Left hindlimb (tissue), 1 donor: ENCODE data around the gene ZNF562.
A peak's percentile ranks its signal among the peaks of the same experiment; 100 is the strongest.
"Not testable (repeated sequence)": the region's sequence is repeated elsewhere in the genome, so short reads cannot be mapped to it uniquely, and the experiment has no call there.

Experiments
- DNase-seq: peaks from one replicate; pipeline ENCODE4 v3.0.0-alpha.2; 2018

ZNF562 gene

DNA sequence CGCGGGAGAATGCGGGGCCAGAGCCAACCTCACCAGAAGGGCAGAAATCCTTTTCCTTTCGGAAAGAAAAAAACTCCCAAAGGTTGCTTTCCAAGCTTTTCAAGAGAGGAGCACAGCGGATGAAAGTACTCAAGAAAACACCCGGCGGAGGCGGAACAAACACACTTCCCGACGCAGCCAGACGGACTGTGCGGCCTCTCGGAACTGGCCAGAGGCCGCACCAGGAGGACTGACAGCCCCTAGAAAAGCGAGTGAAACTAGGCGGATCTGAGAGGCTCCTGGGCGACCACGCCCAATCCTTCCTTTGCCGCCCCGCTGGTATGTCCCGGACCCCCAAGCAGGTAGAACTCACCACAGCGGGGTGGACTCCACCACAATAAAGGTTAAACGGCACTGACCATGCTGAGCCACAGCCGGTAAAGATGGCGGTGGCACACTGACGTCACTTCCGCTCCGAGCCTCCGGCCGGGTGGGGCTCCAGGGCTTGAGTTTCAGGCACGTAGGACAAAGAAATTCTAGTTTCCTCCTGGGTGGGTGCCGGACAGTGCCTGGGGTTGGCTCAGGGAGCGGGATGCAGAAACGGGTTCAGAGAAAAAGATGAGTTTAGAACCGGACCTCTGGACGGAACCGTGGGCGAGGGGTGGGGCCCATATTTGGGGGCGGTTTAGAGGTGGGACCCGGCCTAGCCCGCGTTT is at the start of gene ZNF562:
Gene ZNF562, minus strand, starts transcription at position 438 of the 695 bp plus-strand sequence. CDS start 14,356 bp downstream, outside the sequence.
- DNase-seq = peak; percentile 95

DNA sequence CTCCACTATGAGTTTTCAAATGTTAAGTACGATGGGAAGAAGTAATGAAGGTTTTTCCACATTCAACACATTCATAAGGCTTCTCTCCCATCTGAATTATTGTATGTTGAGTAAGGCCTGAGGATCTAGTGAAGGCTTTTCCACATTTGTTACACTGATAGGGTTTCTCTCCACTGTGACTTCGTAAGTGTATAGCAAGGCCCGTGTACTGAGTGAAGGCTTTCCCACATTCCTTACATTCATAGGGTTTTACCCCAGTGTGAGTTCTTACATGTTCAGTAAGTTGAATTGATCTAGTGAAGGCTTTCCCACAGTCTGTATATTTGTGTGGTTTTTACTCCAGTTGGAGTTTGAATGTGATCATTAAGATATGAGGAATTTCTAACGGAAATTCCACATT is 49.3 kb upstream of the ZNF562 start:
- no peak for DNase-seq

DNA sequence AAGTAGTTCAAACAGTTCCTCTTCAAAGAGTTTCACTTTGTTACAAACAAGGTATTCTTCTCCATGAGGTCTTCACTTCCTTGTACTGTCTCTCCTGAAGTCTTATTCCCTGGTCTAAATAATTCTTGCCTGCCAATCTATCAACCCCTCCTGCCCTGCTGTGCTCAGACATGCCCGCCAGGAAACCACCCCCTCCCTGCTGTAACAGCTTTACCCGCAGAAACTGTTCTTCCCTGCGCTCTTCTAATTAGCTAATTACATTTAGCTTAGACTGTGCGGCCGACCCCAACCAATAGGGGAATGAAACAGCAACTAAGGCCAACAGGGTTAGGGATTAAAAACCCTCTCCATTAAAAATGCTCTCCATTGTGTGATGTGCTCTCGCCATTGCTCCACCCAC is 47.0 kb upstream of the ZNF562 start:
- no peak for DNase-seq

DNA sequence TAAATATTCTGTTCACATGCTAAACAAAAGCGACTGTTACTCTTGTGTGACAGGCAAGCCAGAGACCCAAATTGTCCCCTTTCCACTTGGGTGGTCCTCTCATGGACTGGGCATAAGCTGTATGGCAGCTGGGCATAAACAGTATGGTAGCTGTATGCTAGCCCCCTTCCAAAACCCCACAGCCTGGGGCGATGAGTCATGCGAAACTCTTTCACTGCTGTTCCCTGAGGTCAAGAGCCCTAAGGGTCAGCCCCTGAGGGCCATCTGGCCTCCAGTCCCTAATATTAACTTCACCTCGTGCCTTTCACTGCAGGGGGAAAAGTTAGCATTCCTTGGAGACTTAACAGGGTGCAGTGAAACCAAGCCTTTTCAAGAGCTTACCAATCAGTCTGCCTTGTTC is 45.6 kb upstream of the ZNF562 start:
- DNase-seq = no peak

DNA sequence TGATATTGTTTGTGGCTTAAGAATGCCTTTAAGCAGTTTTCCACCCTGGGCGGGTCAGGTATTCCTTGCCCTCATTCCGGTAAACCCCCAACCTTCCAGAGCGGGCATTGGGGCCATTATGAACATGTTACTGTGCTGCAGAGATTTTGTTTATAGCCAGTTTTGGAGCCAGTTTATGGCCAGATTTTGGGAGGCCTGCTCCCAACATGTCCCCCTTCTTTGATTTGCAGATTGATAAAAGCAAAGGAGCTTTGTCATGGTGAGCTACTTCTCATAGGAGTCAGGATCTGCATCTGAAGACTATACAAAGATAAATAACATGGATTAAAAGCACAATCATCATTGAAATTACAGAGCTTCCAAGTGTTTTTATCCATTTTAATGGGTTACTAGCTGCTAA is 36.9 kb upstream of the ZNF562 start:
- DNase-seq = no peak

DNA sequence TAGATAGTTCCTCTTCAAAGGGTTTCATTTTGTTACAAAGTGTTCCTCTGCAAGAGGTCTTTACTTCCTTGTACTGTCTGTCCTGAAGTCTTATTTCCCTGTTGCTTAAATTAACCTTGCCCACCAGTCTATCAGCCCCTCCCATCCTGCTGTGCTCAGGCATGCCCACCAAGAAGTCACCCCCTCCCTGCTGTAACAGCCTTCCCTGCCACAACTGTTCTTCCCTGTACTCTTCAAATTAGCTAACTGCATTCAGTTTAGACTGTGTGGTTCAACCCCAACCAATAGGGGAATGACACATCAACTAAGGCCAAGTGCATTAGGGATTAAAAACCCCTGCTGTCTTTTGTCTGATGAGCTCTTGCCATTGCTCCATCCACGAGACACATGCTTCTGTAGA is 34.4 kb upstream of the ZNF562 start:
- no peak for DNase-seq

DNA sequence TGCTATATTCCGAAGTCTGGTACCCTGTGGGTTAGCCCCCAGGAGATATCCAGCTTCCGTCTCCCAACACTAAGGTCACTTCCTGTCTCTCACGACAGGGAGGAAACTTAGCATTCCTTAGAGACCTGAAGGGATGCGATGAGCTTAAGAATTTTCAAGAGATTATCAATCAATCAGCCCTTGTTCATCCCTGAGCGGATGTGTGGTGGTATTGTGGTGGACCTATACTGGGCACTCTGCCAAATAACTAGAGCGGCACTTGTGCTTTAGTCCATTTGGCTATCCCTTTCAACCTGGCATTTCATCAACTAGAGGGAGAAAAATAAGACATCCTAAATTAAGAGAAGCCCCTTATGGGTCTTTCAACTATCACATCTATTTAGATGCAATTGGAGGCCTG is 30.9 kb upstream of the ZNF562 start:
- DNase-seq = no peak

DNA sequence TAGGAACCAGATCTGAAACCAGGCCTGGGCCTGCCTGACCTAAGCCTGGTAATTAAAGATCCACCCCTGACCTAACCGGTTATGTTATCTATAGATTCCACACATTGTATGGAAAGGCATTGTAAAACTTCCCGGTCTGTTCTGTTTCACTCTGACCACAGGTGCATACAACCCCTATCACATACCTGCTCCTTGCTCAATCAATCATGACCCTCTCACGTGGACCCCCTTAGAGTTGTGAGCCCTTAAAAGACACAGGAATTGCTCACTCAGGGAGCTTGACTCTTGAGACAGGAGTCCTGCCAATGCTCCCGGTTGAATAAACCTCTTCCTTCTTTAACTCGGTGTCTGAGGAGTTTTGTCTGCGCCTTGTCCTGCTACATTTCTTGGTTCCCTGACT is 27.3 kb upstream of the ZNF562 start:
- no peak for DNase-seq

DNA sequence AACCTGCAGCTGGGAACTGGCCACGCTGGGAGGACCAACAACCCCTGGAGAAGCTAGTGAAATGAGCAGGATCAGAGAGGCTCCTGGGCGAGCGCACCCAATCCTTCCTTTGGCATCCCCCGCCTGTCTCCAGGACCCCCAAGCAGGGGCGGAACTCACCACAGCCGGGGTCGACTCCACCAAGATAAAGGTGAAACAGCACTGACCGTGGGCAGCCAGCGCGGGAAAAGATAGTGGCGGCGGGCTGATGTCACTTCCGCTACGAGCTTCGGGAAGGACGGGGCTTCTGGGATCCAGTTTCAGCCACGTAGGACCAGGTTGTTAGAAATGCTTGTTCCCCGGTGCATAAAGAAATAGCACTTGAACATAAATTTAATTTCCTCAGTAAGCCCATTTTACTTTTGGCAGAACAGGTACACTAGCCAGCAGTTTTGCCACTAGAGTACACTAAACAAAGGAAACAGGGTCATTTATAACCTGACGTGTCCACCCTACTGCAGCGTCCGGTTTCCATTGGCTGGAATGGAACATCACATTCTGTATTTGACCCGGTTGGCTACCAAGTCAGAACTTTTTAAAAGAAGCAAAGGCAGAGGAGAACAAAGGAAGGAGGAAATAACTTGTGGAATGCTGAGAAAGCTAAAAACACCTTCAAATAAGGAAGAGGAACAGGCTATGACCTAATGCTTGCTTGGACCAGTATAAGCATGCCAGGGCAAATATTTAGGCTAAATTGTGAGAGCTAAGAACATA is 25.5 kb upstream of the ZNF562 start:
- no peak for DNase-seq

DNA sequence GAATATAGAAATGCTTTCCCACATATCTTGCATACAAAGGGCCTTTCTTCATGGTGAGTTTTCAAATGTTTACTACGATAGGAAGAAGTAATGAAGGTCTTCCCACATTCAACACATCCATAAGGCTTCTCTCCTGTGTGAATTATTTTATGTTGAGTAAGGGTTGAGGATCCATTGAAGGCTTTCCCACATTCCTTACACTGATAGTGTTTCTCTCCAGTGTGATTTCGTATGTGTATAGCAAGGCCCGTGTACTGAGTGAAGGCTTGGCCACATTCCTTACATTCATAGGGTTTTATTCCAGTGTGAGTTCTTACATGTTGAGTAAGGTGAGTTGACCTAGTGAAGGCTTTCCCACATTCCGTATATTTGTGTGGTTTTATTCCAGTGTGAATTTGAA is 15.4 kb upstream of the ZNF562 start:
- DNase-seq = not testable (repeated sequence)

DNA sequence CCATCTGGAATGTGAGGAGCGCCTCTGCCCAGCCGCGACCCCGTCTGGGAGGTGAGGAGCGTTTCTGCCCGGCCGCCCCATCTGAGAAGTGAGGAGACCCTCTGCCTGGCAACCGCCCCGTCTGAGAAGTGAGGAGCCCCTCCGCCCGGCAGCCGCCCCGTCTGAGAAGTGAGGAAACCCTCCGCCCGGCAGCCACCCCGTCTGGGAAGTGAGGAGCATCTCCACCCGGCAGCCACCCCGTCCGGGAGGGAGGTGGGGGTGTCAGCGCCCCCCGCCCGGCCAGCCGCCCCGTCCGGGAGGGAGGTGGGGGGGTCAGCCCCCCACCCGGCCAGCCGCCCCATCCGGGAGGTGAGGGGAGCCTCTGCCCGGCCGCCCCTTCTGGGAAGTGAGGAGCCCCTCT is 5.1 kb upstream of the ZNF562 start:
- DNase-seq = not testable (repeated sequence)

DNA sequence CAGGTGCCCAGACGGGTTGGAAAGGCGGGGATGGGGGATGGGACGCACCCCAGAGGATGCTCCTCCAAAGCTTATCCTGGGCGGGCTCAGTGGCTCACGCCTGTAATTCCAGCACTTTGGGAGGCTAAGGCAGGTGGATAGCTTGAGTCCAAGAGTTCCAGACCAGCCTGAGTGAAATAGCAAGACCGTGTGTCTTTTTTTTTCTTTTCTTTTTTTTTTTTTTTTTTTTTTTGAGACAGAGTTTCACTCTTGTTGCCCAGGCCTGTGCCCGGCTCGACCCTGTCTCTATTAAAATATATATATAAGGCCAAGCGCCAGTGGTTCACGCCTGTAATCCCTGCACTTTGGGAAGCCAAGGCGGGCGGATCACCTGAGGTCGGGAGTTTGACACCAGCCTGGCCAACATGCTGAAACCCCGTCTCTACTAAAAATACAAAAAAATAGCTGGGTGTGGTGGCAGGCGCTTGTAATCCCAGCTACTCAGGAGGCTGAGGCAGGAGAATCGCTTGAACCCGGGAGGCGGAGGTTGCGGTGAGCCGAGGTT is 530 bp upstream of the ZNF562 start:
- DNase-seq = not testable (repeated sequence)

DNA sequence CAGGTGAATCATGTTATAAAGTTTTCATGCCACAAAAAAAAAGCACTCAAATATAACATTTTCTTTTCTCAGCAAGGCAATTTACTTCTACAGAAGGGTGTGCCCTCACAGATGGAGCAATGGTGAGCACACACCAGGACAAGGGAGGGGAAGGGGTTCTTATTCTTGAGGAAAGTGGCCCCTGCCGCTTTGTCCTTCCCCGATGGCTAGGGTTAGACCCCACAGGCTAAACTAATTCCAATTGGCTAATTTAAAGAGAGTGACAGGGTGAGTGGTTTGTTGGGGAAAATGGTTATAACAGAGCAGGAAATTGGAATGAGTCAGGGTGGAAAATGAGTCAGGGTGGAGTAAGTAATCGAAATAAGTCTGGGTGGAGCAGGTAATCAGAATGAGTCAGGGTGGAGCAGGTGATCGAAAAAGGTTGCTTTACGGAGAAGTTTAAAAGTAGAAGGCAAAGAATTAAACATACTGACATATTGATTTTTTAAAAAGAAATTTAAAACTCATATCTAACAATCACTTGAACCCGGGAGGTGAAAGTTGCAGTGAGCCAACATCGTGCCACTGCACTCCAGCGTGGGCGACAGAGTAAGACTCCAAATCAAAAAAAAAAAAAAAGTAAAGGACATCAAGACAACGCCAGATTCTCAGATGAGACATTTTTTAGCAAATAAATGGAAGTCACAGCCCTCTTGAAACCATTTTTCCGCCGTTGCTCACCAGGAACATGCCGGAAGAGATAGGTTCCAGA is 813 bp downstream of the ZNF562 start:
- no peak for DNase-seq

DNA sequence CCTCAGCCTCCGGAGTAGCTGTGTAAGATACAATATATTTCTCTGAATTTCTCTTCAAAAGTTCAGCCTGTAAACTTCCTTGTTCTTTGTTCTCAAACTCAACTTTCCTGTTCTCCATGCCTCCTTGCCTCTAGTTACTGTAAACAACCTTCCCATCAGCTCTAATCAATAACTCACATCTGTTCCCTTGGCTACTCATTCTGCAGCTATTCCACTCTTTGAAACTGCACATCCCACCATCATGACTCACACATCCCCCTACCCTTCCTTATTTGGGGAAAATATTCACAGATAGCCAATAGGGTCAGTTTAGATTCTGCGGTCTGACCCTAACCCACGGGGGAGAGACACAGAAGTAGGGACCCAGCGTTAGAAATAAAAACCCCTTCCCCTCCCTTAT is 2.0 kb downstream of the ZNF562 start:
- DNase-seq = no peak

DNA sequence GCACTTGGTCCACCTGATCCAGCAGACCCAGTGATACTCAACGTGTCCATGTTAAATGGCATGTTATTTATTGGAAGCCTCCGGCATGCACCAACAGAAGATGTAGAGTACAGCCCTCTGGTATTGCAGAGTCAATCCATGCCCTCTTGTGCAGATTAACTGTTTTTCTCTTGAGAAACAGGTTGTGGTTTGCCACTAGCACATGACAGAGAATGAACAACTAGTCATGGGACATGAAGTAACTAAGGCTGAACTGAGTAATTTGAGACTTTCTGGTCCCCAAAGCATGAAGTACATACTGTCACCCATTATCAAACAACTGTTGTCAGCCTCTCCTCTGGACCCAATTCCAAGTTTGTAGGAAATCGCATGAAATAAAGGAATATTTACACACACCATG is 3.2 kb downstream of the ZNF562 start:
- no peak for DNase-seq

DNA sequence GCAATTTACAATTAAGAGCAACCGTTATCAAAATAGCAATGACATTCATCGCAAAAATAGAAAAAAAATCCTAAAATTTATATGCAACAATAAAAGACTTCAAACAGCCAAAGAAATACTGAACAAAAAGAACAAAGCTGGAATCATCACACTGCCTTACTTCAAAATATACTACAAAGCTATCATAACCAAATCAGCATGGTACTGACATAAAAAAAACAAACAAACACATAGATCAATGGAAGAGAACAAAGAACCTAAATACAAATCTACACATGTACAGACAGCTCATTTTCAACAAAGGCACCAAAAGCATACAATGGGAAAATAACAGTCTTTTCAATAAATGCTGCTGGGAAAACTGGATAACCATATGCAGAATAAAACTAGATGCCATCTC is 6.4 kb downstream of the ZNF562 start:
- DNase-seq = no peak

DNA sequence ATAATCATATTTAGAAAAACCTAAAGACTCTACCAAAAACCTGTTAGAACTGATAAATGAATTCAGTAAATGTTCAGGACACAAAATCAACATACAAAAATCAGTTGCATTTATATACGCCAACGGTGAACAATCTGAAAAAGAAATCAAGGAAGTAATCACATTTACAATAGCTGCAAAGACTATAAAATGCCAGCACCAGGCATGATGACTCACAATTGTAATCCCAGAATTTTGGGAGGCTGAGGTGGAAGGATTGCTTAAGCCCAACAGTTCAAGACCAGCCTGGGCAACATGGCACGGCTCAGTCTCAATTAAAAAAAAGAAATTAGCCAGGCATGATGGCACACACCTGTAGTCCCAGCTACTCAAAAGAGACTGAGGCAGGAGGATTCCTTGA is 7.0 kb downstream of the ZNF562 start:
- DNase-seq = no peak

DNA sequence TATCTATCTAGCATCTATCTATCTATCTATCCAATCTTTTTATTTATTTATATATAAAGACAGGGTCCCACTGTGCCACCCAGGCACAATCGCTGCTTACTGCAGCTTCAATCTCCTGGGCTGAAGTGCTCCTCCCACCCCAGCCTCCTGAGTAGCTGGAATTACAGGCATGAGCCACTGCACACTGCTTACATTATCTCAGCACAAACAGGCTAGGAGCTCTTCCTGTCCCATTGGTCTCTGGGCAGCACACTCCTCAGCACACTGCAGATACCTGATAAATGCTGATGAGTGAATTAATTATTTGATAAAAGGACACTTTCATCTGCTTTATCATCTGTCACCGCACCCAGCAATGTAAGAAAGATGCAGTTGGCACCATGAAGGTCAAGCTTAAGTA is 16.1 kb downstream of the ZNF562 start:
- no peak for DNase-seq

DNA sequence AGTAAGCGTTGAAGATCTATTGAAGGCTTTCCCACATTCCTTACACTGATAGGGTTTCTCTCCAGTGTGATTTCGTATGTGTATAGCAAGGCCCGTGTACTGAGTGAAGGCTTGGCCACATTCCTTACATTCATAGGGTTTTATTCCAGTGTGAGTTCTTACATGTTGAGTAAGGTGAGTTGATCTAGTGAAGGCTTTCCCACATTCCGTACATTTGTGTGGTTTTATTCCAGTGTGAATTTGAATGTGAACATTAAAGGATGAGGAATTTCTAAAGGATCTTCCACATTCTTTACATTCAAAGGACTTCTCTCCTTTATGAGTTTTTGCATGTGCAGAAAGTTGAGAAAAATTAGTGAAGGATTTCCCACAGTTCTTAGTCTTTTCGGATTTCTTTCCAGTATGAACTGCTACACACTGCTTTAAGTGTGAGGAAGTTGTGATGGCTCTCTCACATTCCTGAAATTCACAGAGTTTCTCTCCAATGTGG is 21.8 kb downstream of the ZNF562 start:
- DNase-seq = not testable (repeated sequence)

DNA sequence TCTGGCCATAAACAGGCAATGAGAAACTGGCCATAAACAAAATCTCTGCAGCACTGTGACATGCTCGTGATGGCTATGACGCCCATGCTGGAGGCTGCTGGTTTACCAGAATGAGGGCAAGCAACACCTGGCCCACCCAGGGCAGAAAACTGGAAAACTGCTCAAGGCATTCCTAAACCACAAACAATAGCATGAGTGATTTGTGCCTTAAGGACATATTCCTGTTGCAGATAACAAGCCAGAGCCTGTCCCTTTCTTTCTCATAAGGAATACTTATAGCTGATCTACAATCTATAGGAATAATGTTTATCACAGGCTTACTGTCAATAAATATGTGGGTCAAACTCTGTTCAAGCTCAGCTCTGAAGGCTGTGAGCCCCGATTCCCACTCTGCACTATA is 23.4 kb downstream of the ZNF562 start:
- DNase-seq = not testable (repeated sequence)

DNA sequence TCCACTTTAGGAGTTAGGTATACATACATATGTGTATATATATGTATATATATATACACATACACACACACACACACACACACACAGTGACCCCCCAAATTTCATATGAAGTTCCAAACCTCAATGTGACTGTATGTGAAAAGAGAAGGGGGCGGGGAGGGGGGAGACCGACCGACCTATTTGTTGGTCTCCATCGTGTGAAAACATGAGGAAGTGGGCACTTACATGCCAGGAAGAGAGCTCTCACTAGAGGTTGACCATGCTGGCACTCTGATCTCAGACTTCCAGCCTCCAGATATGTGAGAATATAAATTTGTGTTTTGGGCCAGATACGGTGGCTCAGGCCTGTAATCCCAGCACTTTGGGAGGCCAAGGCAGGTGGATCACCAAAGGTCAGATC is 24.6 kb downstream of the ZNF562 start:
- DNase-seq = no peak

DNA sequence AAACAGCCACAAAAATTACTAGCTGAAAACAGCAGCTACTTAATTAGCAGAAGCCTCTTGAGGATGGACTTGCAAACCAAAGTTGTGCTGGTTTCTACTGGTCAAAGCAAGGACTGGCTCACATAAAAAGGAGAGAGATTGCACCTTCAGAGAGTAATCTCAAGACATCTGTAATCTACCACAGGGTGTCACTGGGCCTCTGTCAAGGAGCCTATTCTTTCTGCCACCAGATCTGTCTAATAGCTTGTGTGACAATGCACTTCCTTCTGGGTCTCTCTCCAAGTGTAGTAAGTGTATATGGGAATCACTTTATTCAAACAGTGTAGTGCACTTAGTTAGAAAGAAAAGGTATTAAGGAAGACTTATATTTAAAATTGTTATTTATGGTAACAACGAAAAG is 29.4 kb downstream of the ZNF562 start:
- no peak for DNase-seq

DNA sequence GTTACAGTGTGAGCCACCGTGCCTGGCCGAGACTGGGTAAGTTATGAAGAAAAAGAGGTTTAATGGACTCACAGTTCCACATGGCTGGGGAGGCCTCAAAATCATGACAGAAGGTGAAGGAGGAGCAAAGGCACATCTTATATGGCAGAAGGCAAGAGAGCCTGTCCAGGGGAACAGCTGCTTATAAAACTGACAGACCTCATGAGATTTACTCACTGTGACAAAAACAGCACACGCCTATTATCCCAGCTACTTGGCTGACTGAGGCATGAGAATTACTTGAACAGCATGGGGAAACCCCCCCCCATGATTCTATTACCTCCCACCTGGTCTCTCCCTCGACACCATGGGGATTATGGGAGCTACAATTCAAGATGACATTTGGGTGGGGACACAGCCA is 30.4 kb downstream of the ZNF562 start:
- DNase-seq = no peak
